HG02610 (cell line): ENCODE results near the gene CELF3.
"Not testable (repeated sequence)": the region's sequence is repeated elsewhere in the genome, so short reads cannot be mapped to it uniquely, and the experiment has no call there.

Source experiments
- ATAC-seq: cut with Tn5 transposase; IDR thresholded peaks from one replicate; pipeline ENCODE4 v1.9.1; 2021; ENCODE audit warnings: mild to moderate bottlenecking, moderate library complexity; ENCODE audit not compliant: unreplicated experiment

Gene CELF3

DNA sequence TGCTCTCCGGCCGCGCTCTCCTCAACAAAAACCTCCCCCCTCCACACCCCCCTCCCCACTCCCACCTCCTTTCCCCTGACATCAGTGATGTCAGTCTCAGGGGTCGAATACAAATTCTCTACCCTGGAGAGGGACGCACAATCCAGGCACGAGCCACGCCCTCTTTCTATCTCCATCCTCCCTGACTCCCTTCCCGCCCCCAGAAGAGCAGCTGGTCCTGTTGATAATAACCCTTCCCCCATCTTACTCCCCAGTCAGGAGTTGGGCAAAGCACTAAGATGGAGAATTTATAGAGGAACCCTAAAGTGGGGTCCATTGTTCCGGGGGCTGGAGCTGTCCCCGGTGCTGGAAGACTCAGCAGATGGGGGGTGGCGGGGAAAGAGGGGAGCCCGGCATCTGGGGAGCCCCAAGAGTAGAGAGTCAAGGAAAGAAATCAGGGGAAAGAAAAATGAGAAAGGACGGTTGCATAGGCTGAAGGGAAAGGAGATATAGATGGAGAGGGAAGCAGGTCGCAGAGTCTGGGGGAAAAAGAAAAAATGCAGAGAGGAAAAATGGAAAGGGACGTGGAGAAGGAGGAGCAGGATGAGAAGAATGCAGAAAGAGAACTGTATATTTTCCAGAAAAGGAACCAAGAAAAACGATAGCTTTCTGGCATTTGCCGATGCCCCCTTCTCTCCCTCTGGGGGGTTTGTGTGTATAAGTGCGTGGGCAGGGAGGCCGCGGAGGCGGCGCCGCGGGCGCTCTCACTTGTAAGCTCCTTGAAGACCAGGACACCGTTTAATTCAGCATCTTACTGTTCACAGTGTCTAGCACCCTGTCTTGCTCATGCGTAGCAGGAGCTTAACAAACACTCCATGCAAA lies at the start of gene CELF3:
Gene CELF3 (minus strand): TSS at position 33 of the 861 bp plus-strand sequence. CDS start 783 bp downstream, outside the sequence.
- no peak for ATAC-seq

GRCh38 chr1:151763990-151764389 lies 47.4 kb upstream of the CELF3 start:
- ATAC-seq: no peak

DNA sequence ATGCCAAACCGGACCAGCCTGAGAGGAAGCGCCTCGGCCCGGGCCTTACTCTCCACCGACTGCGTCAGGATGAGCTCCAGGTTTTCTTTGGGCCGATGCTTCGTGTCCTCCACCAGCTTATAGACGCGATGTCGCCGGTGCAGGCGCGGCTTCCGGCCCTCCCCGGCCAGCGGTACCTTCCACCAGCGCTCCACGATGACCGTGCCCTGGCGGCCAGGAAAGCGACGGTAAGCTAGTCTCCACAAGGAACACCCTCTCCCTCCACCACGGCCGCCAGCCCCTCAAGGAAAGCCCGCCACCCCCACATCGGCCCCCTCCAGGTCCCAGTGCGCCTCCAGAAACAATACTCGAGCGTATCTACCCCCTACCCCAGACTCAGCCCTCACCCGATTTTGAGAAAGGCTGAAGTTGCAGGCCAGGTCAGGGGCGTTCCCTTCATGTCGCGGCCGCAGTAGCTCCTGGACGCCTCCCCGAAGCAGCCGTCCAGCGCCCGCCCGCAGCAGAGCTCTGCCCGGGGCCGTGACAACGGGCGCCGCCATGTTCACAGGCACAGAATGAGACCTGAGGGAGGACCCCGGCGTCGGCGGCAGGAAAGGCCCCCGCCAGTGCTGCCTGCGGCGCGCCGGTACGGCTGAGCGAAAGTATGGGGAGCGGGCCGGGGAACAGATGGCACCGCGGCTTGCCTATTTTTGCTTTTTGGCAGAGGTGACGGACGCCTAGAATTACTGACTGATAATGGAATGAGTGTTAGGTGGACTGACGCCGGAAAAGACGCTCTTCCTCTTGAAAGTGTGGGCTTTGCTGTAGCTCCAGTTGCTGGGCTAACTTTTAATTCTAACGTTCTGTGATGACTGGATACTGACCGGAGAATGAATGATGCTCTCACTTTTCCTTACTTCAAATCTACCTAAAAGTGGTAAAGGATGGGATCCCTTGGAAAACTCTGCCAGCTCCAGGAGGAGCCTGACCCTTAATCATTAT lies 46.6 kb upstream of the CELF3 start, which contains the start of gene MRPL9:
Gene MRPL9 (minus strand): TSS at position 556 of the 981 bp plus-strand sequence. CDS start 17 bp downstream, at position 539.
- ATAC-seq: peak; percentile 96

GRCh38 chr1:151760597-151761385 lies 44.2 kb upstream of the CELF3 start:
- no peak for ATAC-seq

DNA sequence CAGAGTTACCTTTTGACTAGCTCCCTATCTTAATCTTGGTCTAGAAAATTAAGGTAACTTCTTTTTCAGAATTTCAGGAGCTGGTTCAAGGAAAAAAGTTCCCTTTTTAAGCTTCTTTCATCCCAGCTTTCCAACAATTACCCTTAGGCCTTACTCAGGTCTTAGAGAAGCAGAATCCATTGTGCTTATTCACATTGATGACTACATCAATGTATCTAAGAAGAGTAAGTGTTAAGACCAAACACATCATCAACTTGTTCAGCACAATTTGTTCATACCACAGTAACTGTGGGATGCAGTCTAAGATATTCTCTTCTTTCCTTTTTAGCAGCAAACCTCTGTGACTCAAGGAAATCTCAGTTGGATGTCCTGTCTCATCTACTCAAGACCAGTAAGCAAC lies 42.6 kb upstream of the CELF3 start:
- no peak for ATAC-seq

DNA sequence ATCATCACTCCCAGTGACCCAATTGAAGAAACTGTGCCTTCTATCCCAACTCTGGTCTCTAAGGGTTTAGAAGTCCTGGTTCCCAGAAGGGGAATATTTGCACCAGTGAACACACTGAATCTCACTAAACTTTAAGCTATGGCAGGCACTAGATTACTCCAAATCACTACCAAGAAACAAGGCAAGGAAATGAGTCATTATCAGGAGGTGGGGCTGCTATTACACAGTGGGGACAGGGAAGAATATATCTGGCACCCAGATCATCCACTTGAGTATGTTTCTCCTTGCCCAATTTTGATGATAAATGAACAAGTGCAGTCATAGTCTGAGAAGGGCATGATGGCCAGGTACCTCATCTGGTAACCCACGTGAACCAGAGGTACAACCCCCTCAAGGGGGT lies 39.7 kb upstream of the CELF3 start:
- ATAC-seq: no peak

- ATAC-seq: no peak
Observed at GRCh38 chr1:151741516-151741915, 24.9 kb upstream of the CELF3 start.

DNA sequence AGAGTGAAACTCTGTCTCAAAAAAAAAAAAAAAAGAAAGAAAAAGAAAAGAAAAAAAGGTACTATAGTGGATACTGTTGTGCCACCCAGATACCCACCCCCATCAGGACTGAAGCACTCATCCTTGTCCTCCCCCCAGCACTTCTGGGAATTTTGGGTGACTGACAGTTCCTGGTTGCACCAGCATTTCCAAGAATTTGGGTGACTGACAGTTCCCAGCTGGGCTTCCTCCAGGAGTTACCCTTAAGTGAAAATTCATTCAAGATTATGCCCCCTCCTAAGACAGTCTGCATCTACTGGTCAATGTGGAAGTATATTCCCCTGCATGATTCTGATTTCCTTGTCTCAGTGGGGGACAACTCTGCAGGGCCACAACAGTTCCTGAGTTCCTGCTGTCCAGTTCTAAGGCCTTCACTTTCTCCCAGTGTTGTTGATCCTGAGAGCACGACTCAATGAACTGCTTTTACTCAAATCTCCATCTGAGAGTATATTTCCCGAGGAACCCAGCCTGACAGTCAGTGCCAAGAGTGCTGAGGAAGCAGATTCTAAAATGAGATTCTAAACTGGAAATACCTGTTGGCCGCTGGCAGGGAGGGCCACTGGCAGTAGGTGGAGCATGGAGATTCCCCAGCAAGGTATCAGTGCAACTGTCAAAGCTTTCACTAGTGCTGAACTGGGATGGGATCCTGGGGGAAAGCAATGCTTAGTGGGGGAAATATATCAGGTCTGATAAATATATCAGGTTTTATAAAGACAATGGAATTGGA lies 23.2 kb upstream of the CELF3 start:
- ATAC-seq: no peak

GRCh38 chr1:151737479-151737878 lies 20.9 kb upstream of the CELF3 start:
- ATAC-seq: no peak

DNA sequence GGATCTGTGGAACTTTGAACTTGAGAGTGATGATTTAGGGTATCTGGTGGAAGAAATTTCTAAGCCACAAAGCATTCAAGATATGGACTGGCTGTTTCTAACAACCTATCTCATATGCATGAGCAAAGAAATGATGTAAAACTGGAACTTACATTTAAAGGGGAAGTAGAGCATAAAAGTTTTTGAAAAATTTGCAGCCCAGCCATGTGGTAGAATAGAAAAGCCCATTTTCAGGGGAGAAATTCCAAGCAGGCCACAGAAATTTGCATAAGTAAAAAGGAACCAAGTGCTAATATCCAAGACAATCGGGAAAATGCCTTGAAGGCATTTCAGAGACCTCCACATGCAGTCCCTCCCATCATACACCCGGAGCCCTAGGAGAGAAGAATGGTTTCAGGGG lies 20.4 kb upstream of the CELF3 start:
- no peak for ATAC-seq

GRCh38 chr1:151733995-151734394 lies 17.4 kb upstream of the CELF3 start:
- not testable (repeated sequence) for ATAC-seq

DNA sequence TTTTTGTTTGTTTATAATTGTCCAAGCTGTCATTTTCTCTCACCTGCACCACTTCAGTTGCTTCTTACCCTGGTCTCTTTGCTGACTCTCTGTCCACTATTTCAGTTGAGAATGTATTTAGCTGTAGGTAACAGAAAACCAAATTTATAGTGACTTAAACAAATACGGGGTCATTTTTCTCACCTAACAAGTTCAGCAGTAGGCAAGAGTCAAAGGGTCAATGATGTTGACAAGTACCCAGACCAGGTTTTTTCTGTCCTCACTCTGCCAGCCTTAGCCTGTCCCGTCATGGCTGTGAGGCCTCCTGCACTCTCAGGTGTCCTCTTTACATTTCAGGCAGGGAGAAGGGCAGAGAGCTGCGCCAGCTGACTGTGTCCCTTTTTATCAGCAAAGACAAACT lies 16.5 kb upstream of the CELF3 start:
- ATAC-seq: no peak

- ATAC-seq: no peak
Observed at GRCh38 chr1:151729966-151730291, 13.3 kb upstream of the CELF3 start.

GRCh38 chr1:151729157-151729965 lies 12.8 kb upstream of the CELF3 start:
- ATAC-seq: no peak

DNA sequence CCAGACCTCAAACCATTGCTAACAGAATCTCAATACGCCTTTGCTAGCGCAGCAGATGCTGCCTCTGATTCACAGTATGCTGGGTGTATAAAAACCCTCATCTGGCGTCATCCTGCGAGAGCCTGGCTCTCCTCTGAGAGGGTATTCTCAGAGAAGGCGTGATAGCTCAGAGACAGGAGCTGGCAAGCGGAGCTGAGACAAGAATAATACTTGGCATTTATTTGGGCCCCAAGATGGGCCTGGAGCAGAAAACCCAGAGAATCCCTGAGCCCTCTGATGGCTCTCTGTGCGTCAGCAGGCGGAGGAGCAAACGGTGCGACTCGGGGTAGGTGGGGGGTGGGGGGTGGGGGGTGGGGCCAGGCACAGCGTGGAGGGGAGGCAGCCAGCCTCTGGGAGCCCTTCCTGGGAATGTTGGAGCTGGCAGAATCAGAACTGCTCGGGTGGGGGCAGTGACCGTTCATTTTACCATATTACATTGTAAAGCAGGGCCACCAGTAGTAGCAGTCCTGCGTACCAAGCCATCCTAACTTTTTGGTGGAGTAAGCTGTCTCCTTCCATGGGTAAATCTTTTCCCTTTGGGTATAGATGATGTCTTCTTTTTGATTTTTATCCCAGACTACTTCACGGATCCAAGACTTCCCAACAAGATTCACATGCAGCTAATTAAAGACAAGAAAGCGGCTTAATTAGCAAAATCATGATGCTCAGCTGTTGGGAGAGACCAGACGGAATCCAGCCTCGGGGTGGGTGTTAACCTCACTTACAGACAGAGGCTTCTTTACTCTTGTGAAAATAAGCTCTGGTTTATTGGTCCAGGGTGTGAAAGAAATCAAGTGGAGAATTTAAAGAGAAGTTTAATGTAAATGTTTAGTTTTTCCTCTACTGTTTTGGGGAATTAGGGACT lies 11.8 kb upstream of the CELF3 start:
- no peak for ATAC-seq

DNA sequence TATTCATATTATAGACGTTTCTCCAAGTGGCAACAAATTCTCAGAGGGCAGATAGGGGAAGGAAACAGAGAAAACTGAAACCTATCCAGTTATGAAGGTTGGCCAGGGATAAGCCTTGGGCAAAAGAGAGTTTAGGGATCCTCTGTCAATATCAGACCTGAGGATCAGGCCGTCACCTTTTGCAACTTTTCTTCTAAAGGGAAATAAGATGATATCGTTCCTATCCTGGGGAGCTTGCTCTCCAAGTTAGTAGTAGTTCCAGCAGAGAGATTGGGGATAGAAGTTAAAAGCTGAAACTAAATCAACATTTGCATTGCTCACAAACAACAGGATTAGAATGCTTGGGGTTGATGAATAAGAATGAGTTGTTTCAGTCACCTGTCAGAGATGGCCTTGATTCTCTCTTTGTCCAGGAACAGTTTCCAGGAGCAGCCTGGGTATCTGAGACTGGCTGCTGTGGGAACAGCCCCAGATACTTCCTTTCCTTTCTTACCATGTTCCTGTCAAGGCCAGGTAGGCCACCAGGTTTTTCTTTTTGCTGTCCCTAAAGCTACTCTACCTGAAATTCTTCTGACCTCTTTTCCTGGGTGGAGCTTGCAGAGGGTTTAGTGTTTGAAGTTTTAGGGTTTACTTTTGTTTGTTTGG lies 7.2 kb upstream of the CELF3 start:
- ATAC-seq: no peak

DNA sequence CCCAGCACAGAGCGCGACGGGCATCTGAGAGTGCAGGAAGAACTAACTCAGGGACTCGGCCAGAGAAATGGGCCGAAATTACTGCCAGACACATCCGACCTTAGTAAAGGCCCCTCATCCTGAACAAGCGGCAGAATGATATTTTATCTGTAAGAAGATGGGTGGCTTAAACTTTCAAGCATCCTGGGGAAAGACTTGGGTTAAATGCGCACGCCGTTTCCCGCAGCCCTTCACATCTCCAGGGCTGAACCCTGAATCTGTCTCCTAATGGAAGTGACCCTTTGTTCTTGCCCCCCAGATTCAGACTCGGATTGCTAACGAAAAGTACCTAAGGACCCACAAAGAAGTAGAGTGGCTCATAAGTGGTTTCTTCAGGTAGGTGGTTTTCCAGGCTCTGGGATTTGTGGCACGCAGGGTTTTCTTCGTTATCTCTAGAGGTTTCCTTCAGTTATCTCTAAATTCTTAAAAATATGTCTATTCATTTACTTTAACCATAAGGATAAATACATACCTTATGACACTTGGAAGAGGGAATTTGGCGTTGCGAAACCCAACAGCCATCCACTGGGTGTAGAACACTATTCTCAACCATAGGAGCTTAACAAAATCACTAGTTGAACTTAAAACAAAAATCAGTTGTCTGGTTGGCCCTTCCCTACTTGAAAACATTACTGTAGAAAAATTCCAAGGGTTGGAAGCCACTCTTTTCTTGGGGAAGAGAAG lies 5.3 kb upstream of the CELF3 start:
- ATAC-seq: no peak
